ENCODE measurements around the gene TMEM108.

- TF ChIP-seq POLR2A (IDR thresholded peaks at IDR 0.05) = no peak
- TF ChIP-seq CTCF (IDR thresholded peaks at IDR 0.05) = no peak
Measured at GRCh38 chr3:133246119-133246518, 207.9 kb downstream of the TMEM108 start.

Measured in thyroid gland (tissue), 4 donors.